ENCODE data around the gene FBN1.

FBN1 gene

DNA sequence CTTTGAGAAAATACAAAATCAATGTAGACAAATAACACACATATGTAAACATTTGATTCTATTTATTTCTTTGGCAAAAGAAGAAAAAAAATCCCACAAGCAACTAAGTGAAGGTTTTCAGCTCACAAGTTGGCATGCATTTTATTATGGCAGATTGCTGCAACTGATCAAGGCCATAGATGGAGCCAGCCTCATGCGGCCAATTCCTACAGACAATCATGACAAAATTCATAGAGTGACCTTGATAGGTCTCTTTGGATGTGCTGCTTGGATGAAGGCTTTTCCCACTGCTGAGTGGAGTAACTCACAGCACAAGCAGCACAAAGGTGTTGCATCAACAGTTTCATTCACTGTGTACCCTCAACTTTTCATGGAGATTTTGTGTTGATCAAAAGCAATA, 22.1 kb downstream of the FBN1 start:
- DNase-seq (ENCODE audit: low read depth in 2 of 3, low spot score in 1 of 3), result no peak

DNA sequence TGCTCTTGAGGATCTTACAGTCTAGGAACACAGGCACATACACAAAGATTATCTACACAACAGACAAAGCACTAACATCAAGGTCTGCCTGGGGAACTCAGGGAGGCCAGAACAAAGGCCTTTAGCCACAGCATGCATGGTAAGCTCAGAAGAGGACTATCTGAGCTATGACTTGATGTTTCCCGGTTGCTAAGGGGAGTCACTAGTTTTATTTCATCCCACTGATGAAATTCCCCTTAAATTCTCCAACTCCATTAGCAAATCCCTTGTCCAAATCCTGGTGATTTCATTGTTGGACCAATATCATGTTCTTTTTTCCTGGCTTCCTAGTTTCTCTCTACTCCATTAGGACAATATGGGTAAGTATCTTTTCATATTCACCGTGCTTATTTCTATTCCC, 23.3 kb downstream of the FBN1 start:
- DNase-seq (ENCODE audit: low read depth in 2 of 3, low spot score in 1 of 3), result no peak

DNA sequence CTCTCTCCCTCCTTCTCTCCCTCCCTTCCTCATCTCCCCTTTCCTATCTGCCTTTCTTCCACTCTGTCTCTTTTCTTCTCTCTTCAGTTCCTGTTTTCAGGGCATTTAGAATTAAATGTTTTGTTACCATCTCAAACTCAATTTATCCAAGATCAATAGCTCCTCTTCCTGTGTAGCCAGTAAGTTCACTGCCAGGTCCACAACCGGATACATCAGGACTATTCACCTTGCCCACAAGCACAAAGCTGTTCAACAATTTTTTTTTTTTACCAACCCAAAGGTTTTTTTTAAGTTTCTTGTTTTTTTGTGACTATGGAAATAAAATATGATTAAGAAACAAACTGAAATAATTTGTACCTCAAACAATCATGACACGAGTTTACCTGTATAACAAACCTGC, 26.1 kb downstream of the FBN1 start:
- no peak for DNase-seq (ENCODE audit: low read depth in 2 of 3, low spot score in 1 of 3)

DNA sequence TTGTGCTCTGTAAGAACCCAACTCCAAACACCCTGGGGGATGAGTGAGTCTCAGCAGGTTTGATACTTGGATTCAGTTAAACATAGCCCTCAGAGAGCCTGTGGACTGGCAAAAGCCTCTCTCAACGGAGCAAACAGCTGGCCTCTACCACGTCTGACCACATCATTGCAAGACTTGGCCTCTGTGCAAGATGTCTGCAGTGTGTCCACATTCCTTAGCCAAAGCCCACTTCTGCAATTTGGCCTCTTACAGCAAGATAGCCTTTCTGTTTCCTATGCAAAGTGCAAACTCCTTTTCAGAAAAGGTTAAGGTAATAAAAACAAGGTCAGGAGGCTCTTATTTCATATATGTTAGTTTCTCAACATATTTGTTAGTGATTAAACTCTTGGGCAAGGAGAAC, 27.9 kb downstream of the FBN1 start:
- DNase-seq (ENCODE audit: low read depth in 2 of 3, low spot score in 1 of 3), result no peak

DNA sequence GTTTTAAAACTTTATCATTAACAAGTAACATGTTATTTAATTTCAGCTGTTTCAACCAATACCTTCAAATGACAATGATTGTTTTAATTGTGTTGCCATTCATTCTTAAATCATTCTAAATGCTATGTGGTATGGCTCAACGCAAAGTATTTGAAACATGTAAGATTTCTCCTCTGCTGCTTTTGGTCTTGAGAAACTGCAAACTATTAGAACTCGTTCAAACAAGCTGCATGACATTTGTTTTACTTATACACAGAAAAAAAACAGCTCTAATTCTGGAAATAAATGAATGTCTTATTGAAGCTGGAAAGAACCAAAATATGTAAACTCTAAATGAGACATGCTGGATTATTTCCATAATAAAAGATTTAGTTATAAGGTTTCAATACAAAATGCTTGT, 29.3 kb downstream of the FBN1 start:
- DNase-seq (ENCODE audit: low read depth in 2 of 3, low spot score in 1 of 3), result no peak

DNA sequence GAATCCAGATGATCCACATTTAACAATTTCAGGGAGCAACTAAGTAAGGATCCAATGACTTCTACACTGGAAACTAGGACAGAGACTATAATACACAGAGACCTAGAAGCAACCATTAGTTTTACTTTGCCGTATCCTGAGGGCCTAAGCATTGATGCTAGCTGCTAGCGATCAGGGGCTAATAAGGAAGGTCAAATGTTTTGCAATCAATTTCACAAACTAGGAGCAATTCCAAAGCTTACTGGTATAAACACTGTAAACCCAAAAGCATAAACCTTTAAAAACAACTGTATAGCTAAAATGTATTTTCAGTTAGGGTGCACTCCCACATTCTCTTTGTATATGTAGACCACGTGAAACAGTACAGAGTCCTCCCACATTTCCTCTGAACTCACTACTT, 31.5 kb downstream of the FBN1 start:
- no peak for DNase-seq (ENCODE audit: low read depth in 2 of 3, low spot score in 1 of 3)

DNA sequence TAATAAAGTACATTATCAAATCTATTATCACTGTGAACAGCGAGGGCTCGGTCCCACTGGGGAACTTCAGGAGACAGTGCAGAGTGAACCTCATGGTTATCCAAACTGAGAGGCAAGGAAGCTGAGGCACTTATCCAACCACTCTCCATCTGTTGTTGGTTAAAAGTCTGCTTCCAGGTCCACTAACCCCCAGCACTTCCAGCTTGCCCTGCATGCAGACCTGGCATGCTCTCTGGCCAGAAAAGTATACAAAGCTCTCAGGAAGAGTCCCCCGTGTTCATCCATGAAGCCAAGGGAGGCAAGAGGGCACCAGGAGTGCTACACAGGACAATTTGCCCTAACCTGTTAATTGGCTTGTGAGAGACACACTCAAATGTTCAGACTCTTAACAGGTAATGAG, 36.0 kb downstream of the FBN1 start:
- no peak for DNase-seq (ENCODE audit: low read depth in 2 of 3, low spot score in 1 of 3)

DNA sequence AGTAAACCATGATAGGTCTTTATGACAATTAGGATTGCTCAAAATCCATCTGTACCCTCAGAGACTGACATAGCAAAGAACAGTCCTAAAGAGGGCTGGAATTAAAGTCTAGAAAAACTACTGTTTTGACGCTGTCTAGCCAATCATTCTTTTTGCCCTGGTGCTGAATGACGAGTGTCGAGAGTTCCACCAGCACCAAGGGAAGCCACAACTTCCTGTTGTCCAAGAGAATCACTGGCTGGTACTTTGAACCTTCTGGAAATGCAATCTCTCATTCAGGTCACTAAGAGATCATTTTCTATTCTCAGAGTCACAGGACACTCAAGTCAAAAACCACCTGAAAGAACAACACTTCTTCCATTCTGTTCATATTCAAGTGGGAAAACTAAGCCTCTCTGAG, 37.7 kb downstream of the FBN1 start:
- DNase-seq (ENCODE audit: low read depth in 2 of 3, low spot score in 1 of 3), result no peak

DNA sequence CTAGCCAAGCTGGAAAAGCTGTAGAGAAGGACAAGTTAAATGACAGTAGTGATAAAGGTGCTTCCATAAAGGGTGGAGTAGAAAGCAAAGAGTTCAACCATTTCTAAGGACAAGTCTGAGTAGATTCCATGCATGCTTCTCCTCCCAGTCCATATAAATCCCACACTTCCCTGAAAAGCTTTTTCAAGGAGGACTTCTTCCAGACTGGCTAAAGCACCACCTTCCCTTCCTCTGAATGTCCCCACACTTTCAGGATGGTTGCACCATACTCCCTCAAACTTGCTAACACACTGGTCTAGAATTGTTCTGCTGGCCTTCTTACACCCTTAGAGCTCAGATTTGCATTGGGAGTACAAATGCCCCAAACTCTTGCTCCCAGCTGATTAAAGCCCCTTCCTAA, 40.9 kb downstream of the FBN1 start:
- no peak for DNase-seq (ENCODE audit: low read depth in 2 of 3, low spot score in 1 of 3)

DNA sequence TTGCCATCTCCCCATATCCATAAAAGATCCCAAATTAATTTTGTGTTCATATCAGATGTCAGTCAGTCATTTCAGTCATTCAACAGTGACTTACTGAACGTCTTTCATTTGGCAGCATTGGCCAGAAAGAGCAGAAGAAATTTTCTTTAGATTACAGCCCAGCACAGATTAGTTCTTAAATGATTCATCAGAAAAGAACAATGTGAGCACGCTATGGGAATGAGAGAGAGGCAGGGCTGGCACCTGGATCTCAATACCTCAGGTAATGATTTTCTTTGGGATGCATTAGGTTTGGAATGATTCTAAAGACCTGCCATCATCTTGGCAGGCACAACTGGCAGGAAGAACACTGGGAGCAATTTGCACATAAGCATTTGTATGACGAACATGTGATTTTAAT, 41.6 kb downstream of the FBN1 start:
- no peak for DNase-seq (ENCODE audit: low read depth in 2 of 3, low spot score in 1 of 3)

DNA sequence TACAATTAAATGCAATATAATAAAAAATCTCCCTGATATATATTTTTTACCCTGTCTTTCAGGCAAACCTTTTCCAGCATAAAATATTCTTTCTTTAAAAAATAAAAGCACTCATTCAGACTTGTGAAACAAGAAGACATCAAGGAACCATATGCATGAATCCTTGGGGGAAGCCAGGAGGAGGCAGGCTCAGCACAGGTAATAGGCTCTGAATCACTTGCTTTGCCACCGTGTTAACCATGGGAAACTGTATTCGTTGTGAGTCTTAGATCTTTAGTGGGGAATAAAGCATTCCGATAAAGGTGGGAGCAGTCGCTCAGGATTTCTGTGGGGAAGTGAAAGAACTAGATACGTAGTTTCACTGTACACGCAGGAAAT, 42.4 kb downstream of the FBN1 start:
- no peak for DNase-seq (ENCODE audit: low read depth in 2 of 3, low spot score in 1 of 3)

DNA sequence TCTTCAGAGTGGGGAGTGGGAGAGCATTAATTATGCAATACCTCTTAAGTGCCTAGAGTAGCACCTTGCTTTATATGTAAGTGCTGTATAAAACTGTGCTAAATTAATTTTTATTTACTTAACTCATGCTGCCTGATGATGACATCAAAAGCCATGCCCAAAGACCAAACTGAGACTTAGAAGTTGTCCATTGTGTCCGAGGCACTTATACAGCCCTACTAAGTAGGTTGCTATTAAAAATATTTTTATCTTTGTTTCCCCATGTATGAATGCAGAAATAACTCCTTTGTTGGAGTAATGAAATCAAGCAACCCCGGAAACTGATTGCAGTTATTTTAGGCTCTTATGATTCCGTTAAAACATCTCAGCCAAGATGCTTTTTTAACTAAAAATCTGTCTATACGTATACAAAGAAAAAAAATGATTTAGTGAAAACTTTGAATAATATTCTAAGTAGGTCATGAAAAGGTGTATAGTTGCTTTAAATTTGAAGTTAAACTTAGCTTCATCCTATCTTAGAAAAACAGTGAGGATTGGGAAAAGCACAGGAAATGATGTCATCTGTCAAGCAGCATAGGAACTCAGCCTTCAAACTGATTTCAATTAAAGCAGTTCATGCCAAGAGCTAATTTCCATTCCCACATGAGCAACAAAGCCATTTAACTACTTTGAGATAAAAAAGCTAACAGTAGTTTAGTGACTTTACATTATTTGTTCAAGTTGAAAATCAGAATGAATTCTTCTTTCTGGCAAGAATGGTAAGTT, 43.0 kb downstream of the FBN1 start:
- no peak for DNase-seq (ENCODE audit: low read depth in 2 of 3, low spot score in 1 of 3)

DNA sequence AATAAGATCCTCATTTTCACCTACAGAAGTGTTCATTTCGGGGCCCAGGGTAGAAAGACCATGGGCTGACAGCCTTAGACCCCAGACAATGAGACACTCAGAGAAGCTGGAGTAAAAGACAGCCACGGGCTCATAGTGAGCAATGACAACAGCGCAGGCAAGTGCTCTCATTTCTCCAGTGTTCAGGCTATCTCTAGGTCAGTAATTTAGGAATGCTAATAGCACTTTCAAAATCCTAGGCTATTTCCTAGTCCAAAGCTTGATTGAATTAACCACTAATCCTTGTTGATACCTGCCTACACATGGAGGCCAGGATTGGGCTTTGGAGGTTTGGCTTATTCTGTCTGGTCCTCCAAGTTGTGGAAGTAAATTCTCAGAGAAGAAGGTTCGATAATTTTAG, 44.4 kb downstream of the FBN1 start:
- no peak for DNase-seq (ENCODE audit: low read depth in 2 of 3, low spot score in 1 of 3)

DNA sequence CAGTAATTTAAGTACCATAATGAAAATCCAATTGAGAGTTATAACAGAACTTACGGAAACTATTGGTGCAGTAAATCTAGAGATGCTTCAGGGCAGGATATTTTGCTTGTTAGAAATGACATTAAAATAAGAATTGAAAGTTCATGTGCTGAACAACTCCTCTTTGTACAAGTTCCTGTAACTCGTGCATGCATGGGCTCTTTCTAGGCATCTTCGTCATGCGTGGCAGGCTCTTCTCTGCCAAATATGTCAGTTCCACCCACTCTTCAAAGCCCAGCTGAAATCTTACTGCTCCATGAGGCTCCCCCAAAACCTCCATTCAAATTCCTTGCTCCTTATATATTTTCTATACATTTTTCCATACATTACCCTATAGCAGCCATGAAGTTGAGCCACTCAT, 48.7 kb downstream of the FBN1 start:
- no peak for DNase-seq (ENCODE audit: low read depth in 2 of 3, low spot score in 1 of 3)

DNA sequence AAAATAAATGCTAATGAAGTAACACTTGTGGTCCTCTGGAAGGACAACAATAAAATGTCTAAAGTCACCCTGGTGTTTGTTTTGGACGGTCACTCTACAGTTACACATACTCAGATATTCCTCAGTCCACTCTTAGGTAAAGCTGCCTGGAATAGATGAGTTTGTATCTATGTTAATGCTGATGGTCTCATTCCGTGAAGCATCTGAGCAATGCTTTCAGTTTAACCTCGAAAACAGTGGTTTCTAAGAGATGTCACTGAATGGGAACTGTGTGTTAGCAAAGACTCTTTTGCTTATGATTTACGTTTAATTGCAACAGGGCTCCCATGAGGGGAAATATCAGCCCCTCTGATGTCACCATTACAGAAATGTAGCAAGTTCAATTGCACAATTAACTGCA, 49.1 kb downstream of the FBN1 start:
- no peak for DNase-seq (ENCODE audit: low read depth in 2 of 3, low spot score in 1 of 3)

DNA sequence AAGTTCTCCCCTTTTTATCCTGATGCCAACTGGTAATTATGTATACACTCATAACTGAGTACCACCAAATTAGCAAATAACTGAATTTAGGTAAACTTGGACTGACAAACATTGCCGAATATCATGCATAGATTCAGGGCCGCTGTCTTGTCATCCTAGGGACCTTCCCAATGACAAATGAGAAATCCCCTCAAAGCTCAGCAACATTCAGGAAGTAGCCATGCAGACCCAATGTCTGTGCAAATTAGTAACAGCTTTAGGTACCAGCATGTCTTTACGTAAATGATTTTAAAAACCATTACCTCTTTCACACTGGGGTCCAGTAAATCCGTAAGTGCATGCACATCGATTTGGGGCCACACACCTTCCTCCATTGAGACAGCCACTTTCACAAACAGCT, 49.5 kb downstream of the FBN1 start:
- no peak for DNase-seq (ENCODE audit: low read depth in 2 of 3, low spot score in 1 of 3)

DNA sequence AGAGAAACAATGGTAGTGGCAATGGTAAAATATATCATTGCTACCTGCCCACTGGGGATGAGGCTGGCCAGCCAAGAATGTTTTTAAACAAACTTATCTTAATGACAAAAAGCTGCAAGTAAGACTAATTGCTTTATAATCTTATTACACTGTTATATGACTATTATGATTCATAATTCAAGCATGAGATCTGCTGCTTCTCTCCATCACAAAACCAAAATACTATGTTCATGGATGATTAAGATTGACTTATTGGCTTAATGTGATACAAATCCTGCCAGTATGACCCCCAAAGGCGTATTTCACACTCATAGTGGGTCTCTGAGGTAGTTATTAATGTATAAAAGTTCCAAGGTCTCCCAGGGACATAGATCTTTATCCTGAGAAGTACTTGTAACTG, 52.6 kb downstream of the FBN1 start:
- DNase-seq (ENCODE audit: low read depth in 2 of 3, low spot score in 1 of 3), result no peak

DNA sequence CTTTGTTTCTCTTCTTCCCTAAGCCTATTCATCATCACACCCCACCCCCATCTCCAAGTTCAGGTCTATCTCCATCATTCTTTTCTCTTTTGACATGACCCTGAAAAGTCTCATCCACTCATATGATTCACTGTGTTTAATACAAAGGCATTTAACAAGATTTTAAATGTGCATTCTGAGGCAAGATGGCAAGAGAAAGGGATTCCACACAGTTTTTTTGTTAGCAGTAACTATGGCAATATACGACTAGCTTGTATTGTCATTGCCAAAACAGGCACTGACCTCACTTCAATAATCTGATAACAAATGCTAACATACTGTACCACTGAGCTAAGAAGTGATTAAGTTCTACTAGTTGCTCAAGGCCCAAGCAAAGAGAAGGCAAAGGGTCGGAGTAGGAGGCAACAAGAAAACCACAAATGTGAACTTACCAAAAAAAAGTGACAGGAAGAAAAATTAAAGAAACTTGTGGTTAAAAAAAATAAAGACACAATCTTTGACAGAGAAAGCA, 53.2 kb downstream of the FBN1 start:
- DNase-seq (ENCODE audit: low read depth in 2 of 3, low spot score in 1 of 3), result no peak

DNA sequence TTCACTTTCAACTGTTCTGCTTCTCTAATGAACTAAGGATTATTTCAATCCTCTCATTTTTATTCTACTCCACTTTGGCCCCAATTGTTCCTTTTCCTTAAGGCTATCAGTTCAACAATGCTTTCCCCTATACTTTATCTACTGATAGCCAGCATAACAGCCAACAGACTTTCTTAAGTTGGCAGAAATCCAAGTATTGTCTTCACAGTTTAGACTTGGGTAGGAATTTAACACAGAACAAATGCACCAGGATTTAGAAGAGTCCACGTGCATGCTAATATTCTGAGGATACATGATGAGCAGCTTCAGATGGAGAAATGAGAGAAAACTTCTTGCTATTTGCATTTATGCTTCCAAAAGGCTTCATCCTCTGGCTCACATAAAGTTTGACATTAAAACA, 54.8 kb downstream of the FBN1 start:
- no peak for DNase-seq (ENCODE audit: low read depth in 2 of 3, low spot score in 1 of 3)

DNA sequence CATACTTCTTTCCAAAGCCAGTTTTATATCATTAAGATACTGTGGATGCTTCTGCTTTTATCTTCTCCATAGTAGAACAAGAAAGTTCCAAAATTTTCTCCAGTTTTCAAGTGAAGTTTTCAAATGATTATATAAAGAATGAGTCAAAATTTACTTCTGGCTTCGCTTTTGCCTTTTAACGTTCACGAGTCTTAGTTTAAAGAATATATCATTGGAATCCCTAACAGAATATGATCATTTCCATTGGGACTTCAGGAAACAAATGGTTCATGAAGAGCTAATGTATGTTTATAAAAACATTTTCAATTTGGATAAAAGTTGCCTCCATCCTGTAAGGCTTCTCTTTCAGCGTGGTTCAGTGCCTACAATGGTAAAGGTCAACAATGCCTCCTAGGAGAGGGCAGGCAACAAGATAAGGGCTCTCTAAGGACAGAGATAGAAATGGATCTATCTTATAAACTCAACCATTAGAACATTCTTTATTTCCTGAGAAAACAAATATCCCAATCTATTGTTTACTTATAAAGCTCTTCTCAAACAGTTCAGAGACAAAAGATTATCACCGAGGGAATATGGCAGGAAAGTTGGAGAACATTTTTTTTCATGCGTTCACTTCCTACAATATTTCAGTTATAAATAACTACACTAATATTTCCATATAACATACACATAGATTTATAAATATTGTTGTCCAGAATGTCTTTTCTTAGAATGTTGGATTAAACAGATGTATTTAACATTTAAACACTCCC, 60.5 kb downstream of the FBN1 start:
- no peak for DNase-seq (ENCODE audit: low read depth in 2 of 3, low spot score in 1 of 3)

DNA sequence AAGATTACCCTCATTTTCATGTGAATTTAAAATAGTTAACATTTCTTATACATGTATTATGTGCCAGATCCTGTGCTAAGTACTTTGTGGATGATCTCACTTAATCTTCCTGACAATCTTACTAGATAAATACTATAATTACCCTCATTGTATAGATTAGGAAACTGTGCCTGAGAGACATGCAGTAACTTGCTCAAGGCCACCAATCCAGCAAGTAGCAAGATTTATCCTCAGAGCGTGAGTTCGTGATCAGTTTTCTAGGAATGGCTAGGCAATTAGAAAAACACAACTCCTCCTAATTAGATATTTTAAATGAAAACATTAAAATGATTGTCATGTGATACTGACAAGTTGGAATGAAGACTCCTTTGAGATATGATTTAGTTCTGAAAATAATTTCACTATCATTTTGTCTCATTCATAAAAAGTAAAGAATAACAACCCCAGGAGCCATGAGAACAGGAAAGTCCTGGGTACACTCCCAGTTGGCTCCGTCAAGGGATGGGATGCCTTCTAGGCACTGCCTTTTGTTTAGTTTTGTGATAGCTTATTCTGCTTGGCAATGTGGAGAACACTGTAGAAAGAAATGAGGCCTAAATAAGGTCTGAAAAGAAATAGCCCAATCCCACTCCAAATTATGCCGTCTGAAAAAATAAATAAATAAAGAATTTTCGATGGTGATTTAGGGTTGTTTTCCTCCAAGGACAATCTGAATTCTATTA, 61.3 kb downstream of the FBN1 start:
- no peak for DNase-seq (ENCODE audit: low read depth in 2 of 3, low spot score in 1 of 3)

All from stimulated activated CD4-positive, alpha-beta T cell treated with anti-CD3 and anti-CD28 coated beads, Interleukin-12 subunit alpha, Interleukin-12 subunit beta, amount 100 ng/mL, for 48 hours (primary cell).